ENCODE data around the gene RIN3. TPM values are rescaled to one million over a fixed set of nuclear protein-coding genes. Genes with fewer than 3 reads are reported as not detected.

Gene RIN3
- polyA plus RNA-seq, 1 donor = 10.8 TPM

GRCh38 chr14:92556863-92557543, 43.4 kb downstream of the RIN3 start:
- no peak for DNase-seq (ENCODE audit: low read depth)

GRCh38 chr14:92557544-92557912, 43.9 kb downstream of the RIN3 start:
- DNase-seq (ENCODE audit: low read depth) = no peak

GRCh38 chr14:92558319-92558718, 44.7 kb downstream of the RIN3 start:
- DNase-seq (ENCODE audit: low read depth) = no peak

- no peak for DNase-seq (ENCODE audit: low read depth)
Observed at GRCh38 chr14:92559486-92559885, 45.9 kb downstream of the RIN3 start.

GRCh38 chr14:92560106-92560865, 46.7 kb downstream of the RIN3 start:
- DNase-seq (ENCODE audit: low read depth) = no peak

GRCh38 chr14:92561906-92562479, 48.4 kb downstream of the RIN3 start:
- DNase-seq (ENCODE audit: low read depth) = no peak

GRCh38 chr14:92563359-92563758, 49.8 kb downstream of the RIN3 start:
- no peak for DNase-seq (ENCODE audit: low read depth)

GRCh38 chr14:92563765-92564285, 50.2 kb downstream of the RIN3 start:
- no peak for DNase-seq (ENCODE audit: low read depth)

- no peak for DNase-seq (ENCODE audit: low read depth)
Observed at GRCh38 chr14:92564344-92565039, 50.9 kb downstream of the RIN3 start.

- no peak for DNase-seq (ENCODE audit: low read depth)
Observed at GRCh38 chr14:92565040-92565717, 51.6 kb downstream of the RIN3 start.

- DNase-seq (ENCODE audit: low read depth) = no peak
Observed at GRCh38 chr14:92565718-92566115, 52.1 kb downstream of the RIN3 start.

- DNase-seq (ENCODE audit: low read depth) = no peak
Observed at GRCh38 chr14:92567173-92567725, 53.7 kb downstream of the RIN3 start.

GRCh38 chr14:92568621-92569479, 55.3 kb downstream of the RIN3 start:
- DNase-seq (ENCODE audit: low read depth) = no peak

- no peak for DNase-seq (ENCODE audit: low read depth)
Observed at GRCh38 chr14:92570674-92571262, 57.2 kb downstream of the RIN3 start.

GRCh38 chr14:92572050-92572449, 58.5 kb downstream of the RIN3 start:
- no peak for DNase-seq (ENCODE audit: low read depth)

- no peak for DNase-seq (ENCODE audit: low read depth)
Observed at GRCh38 chr14:92573761-92574498, 60.3 kb downstream of the RIN3 start.

GRCh38 chr14:92575061-92575747, 61.6 kb downstream of the RIN3 start:
- DNase-seq (ENCODE audit: low read depth) = no peak

- no peak for DNase-seq (ENCODE audit: low read depth)
Observed at GRCh38 chr14:92575748-92576303, 62.2 kb downstream of the RIN3 start.
